T-cell (primary cell): ENCODE measurements around the gene CD22. TPM values are rescaled to one million over a fixed set of nuclear protein-coding genes. Genes with fewer than 3 reads are reported as not detected.

Experiments used
- ATAC-seq, 4 experiments: fragments of 200-7000 bp in 3 of 4; fragments of 150-1000 bp in 1 of 4; cut with Tn5 transposase; replicated peaks in 1 of 4; 1 replicate in 3 of 4; 2 replicates in 1 of 4; pipeline ENCODE4 v1.10.0; 2021; ENCODE audit warnings: moderate library complexity in 3 of 4, mild to moderate bottlenecking in 2 of 4, moderate number of reproducible peaks in 1 of 4
- CTCF ChIA-PET, 2 donors: fragments of 300-600 bp; sonication (Branson Sonifier 250); formaldehyde crosslinking; loops; one replicate each; lab custom pipeline; 2022; ENCODE audit warnings: antibody characterized with exemption in 2 of 2; lab: Charles Lee
- POLR2A ChIA-PET, 2 donors: fragments of 300-600 bp; sonication (Branson Sonifier 250); formaldehyde crosslinking; loops; one replicate each; lab custom pipeline; 2022; ENCODE audit warnings: antibody characterized with exemption in 2 of 2; lab: Charles Lee
- DNase-seq, 35 experiments: peaks; one replicate each; pipeline versions ENCODE4 v3.0.0 to v3.0.0-alpha.2; 2013 to 2023
- H3K27ac ChIP-seq: one replicate; pipeline ENCODE4 v1.5.1; 2013; ENCODE audit warnings: low read length
- H3K27me3 ChIP-seq, 2 experiments: replicated peaks in 1 of 2; 1 replicate in 1 of 2; 2 replicates in 1 of 2; pipeline versions ENCODE4 v1.6.1 to v1.7.0; 2013; ENCODE audit warnings: low read length in 1 of 2, mixed read lengths in 1 of 2; ENCODE audit not compliant: control insufficient read depth in 2 of 2, insufficient read depth in 2 of 2; ENCODE audit errors: extremely low read depth in 1 of 2
- H3K36me3 ChIP-seq, 2 donors: 1 replicate in 1 of 2; 2 replicates in 1 of 2; pipeline versions ENCODE4 v1.6.1 to v1.7.0; 2013; ENCODE audit warnings: low read length in 1 of 2; ENCODE audit not compliant: control insufficient read depth in 2 of 2, insufficient read depth in 1 of 2; ENCODE audit errors: extremely low read depth in 1 of 2
- H3K4me1 ChIP-seq, 2 experiments: 1 replicate in 1 of 2; 2 replicates in 1 of 2; pipeline versions ENCODE4 v1.6.1 to v1.7.0; 2013; ENCODE audit warnings: low read length in 2 of 2, mixed read lengths in 1 of 2; ENCODE audit not compliant: insufficient read depth in 2 of 2, control insufficient read depth in 1 of 2; ENCODE audit errors: extremely low read depth in 1 of 2
- H3K4me3 ChIP-seq, 2 donors: 1 replicate in 1 of 2; 2 replicates in 1 of 2; pipeline versions ENCODE4 v1.5.1 to v1.7.0; 2013; ENCODE audit warnings: mild to moderate bottlenecking in 2 of 2, low read length in 1 of 2, moderate library complexity in 1 of 2; ENCODE audit not compliant: control insufficient read depth in 1 of 2; ENCODE audit errors: extremely low read depth in 1 of 2
- H3K9me3 ChIP-seq: 2 replicates; pipeline ENCODE4 v1.7.0; 2013
- H3K27ac Mint-ChIP-seq, 2 donors: one replicate each; pipeline ENCODE4 v1.8.0; 2020 to 2021; ENCODE audit warnings: mild to moderate bottlenecking in 2 of 2, mixed read lengths in 2 of 2
- H3K27me3 Mint-ChIP-seq, 2 donors: one replicate each; pipeline ENCODE4 v1.8.0; 2021 to 2022; ENCODE audit warnings: mixed read lengths in 2 of 2
- H3K36me3 Mint-ChIP-seq: one replicate; pipeline ENCODE4 v1.8.0; 2021; ENCODE audit warnings: mixed read lengths
- H3K4me1 Mint-ChIP-seq, 3 donors: one replicate each; pipeline ENCODE4 v1.8.0; 2020 to 2022; ENCODE audit warnings: mixed read lengths in 3 of 3, mild to moderate bottlenecking in 1 of 3
- H3K4me3 Mint-ChIP-seq, 3 donors: one replicate each; pipeline ENCODE4 v1.8.0; 2020 to 2022; ENCODE audit warnings: mild to moderate bottlenecking in 3 of 3, mixed read lengths in 3 of 3, moderate library complexity in 3 of 3
- H3K9me3 Mint-ChIP-seq, 3 donors: one replicate each; pipeline ENCODE4 v1.8.0; 2020 to 2022; ENCODE audit warnings: mixed read lengths in 3 of 3
- WGBS: methylation state at CpG from one replicate; pipeline ENCODE4 v1.1.5; 2013; ENCODE audit warnings: missing lambda C conversion rate; ENCODE audit not compliant: insufficient coverage; 5-methylcytosine and 5-hydroxymethylcytosine counted together
- total RNA-seq, 35 experiments: library from RNA in 6 of 35; stranded (reverse) in 6 of 35; fragments of 120-200 nt in 1 of 35; gene quantifications; one replicate each; pipeline versions ENCODE4 v1.2.1 to v1.2.4 and lab custom pipeline; 2013 to 2026

The CD22 gene
- total RNA-seq (10 to 100 TPM in 1 of 5 donors, 1 to 10 TPM in 4; 6.6 to 25.7 (median 8.7) TPM), total RNA-seq (lab: John Stamatoyannopoulos, UW) (0.05 to 9.4 (median 0.89) reads per million in 29 experiments)
- 13.4 TPM for total RNA-seq (2013)

DNA sequence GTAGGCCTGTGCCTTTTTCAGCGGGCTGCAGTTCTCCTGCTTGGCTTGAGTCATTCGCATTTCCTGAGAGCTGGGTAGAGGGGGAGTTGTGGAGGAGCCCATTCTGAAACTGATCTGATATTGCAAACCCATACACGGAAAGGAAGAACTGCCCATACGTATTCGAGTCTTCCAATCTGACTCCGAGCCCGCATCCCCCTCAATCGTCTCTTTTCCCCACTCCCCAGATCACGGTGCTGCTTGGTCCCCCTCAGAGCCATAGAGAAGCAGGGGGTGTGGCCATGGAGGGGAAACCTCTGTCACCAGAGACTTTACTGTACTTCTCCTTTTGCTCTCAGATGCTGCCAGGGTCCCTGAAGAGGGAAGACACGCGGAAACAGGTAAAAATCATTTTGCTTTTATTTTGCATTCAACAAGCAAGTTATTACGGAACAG, at the start of gene CD22:
TSS of gene CD22 (plus strand) at position 337 of the 435 bp plus-strand sequence. CDS start 2,854 bp downstream, outside the sequence.
- ChIA-PET CTCF (no interaction called here), POLR2A (no interaction called here)
- Mint-ChIP-seq H3K27ac (peak within 1 kb of the TSS in 1 of 2 donors; percentile 25), H3K36me3 (no peaks in the 10 kb centered on the region), H3K27me3 (peaks cover 8 to 13% of the 10 kb centered on the region in 2 donors), H3K4me3 (peak within 1 kb of the TSS in 1 of 3 donors; percentile 65), H3K4me1 (peaks cover 11 to 19% (median 16%) of the 10 kb centered on the region in 3 donors), H3K9me3 (no peaks in the 10 kb centered on the region)
- no peak for DNase-seq
- WGBS, result 49% methylated on average over 4 of the region's 12 CpGs
- Histone ChIP-seq H3K9me3 (no peaks in the 10 kb centered on the region), H3K27ac (no peak within 1 kb of the TSS), H3K27me3 (peaks cover 0 to 46% of the 10 kb centered on the region in 2 experiments), H3K36me3 (no peaks in the 10 kb centered on the region), H3K4me1 (peaks cover 0 to 10% of the 10 kb centered on the region in 2 experiments), H3K4me3 (no peak within 1 kb of the TSS)
- ATAC-seq, result no peak

DNA sequence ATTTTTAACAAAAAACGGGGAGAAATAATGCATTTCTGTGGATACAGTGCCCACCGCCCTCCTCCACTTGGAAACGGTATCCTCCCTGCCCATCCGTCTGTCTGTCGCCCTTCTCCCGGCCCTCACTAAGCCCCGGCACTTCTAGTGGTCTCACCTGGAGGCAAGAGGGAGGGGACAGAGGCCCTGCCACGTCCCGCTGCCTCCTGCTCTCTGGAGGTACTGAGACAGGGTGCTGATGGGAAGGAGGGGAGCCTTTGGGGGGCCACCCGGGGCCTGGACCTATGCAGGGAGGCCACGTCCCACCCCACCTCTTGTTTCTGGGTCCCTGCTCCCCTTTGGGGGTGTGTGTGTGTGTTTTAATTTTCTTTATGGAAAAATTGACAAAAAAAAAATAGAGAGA, 49.6 kb upstream of the CD22 start:
- peaks cover 18% of the 10 kb centered on the region for H3K36me3 Mint-ChIP-seq
- peaks cover 12 to 15% of the 10 kb centered on the region in 2 donors for H3K27me3 Mint-ChIP-seq
- ChIA-PET POLR2A (no interaction called here), CTCF (interaction anchor here in 1 of 2 donors (0.6 kb wide), 1 partner anchor 136 kb away, joined by 5 read pairs; the partner anchor contains the start of gene FXYD7)
- Histone ChIP-seq H3K36me3 (peaks cover 7 to 33% of the 10 kb centered on the region in 2 donors), H3K27ac (no peak overlapping the region), H3K4me1 (peaks cover 0 to 3% of the 10 kb centered on the region in 2 experiments), H3K27me3 (peaks cover 0 to 30% of the 10 kb centered on the region in 2 experiments), H3K4me3 (no peak overlapping the region), H3K9me3 (no peaks in the 10 kb centered on the region)
- ATAC-seq (peak in 1 of 4 experiments; percentile 21), DNase-seq (no peak)
- H3K9me3 Mint-ChIP-seq, result no peaks in the 10 kb centered on the region
- no peak overlapping the region for H3K4me3 Mint-ChIP-seq
- H3K4me1 Mint-ChIP-seq, result peaks cover 7 to 20% (median 19%) of the 10 kb centered on the region in 3 donors
- WGBS, result 100% methylated on average over 3 of the region's 11 CpGs
- no peak overlapping the region for H3K27ac Mint-ChIP-seq

- no peaks in the 10 kb centered on the region for H3K9me3 ChIP-seq
- H3K36me3 Mint-ChIP-seq, result peaks cover 16% of the 10 kb centered on the region
- WGBS, result 92% methylated on average over 9 of the region's 12 CpGs
- H3K4me3 ChIP-seq, result no peak overlapping the region
- peak in 2 of 4 experiments; percentile 17 to 20 for ATAC-seq
- DNase-seq, result no peak
- no peak overlapping the region for H3K4me3 Mint-ChIP-seq
- H3K27ac Mint-ChIP-seq, result no peak overlapping the region
- peaks cover 0 to 37% of the 10 kb centered on the region in 2 experiments for H3K27me3 ChIP-seq
- POLR2A ChIA-PET, result interaction anchor here in 1 of 2 donors (0.5 kb wide), 1 partner anchor 12 kb away, joined by 5 read pairs; no protein-coding TSS in a partner anchor
- peaks cover 17 to 19% of the 10 kb centered on the region in 2 donors for H3K27me3 Mint-ChIP-seq
- no peaks in the 10 kb centered on the region for H3K9me3 Mint-ChIP-seq
- peaks cover 0 to 3% of the 10 kb centered on the region in 2 experiments for H3K4me1 ChIP-seq
- CTCF ChIA-PET, result interaction anchor here in 1 of 2 donors (1.4 kb wide), 1 partner anchor 138 kb away, joined by 7 read pairs; no protein-coding TSS in a partner anchor
- H3K4me1 Mint-ChIP-seq, result peaks cover 7 to 19% (median 12%) of the 10 kb centered on the region in 3 donors
- H3K27ac ChIP-seq, result no peak overlapping the region
- peaks cover 7 to 29% of the 10 kb centered on the region in 2 donors for H3K36me3 ChIP-seq
These were observed 48.8 kb upstream of the CD22 start for GRCh38 chr19:35279985-35280821.

DNA sequence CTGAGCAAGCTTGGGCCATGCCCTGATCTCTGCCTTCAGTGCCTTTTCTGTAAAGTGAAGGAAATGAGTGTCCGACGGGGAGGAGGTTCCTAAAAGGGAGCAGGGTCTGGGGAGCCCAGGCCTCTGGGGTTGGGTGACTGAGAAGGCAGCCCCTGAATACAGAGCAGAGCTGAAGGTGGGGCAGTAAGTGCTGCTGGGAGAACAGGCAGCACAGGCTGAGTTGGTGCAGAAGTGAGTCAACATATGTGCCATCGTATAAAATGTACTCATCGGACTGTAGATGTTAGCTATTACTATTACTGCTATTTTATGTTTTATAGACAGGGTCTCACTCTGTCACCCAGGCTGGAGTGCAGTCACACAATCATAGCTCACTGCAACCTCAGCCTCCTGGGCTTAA, 47.7 kb upstream of the CD22 start:
- ATAC-seq (no peak), DNase-seq (no peak)
- no peak overlapping the region for H3K4me3 ChIP-seq
- peaks cover 19% of the 10 kb centered on the region in 2 donors for H3K27me3 Mint-ChIP-seq
- H3K4me3 Mint-ChIP-seq, result no peak overlapping the region
- peaks cover 9% of the 10 kb centered on the region for H3K36me3 Mint-ChIP-seq
- ChIA-PET CTCF (interaction anchor here in 1 of 2 donors (1.4 kb wide), 1 partner anchor 139 kb away, joined by 7 read pairs; no protein-coding TSS in a partner anchor), POLR2A (no interaction called here)
- 100% methylated on average over 2 of the region's 4 CpGs for WGBS
- no peaks in the 10 kb centered on the region for H3K9me3 ChIP-seq
- no peak overlapping the region for H3K27ac ChIP-seq
- peaks cover 7 to 20% of the 10 kb centered on the region in 2 donors for H3K36me3 ChIP-seq
- H3K4me1 Mint-ChIP-seq, result peaks cover 3 to 14% (median 12%) of the 10 kb centered on the region in 3 donors
- peak overlapping the region in 1 of 2 donors; percentile 39 for H3K27ac Mint-ChIP-seq
- H3K4me1 ChIP-seq, result peaks cover 0 to 3% of the 10 kb centered on the region in 2 experiments
- no peaks in the 10 kb centered on the region for H3K9me3 Mint-ChIP-seq
- H3K27me3 ChIP-seq, result peaks cover 0 to 37% of the 10 kb centered on the region in 2 experiments

DNA sequence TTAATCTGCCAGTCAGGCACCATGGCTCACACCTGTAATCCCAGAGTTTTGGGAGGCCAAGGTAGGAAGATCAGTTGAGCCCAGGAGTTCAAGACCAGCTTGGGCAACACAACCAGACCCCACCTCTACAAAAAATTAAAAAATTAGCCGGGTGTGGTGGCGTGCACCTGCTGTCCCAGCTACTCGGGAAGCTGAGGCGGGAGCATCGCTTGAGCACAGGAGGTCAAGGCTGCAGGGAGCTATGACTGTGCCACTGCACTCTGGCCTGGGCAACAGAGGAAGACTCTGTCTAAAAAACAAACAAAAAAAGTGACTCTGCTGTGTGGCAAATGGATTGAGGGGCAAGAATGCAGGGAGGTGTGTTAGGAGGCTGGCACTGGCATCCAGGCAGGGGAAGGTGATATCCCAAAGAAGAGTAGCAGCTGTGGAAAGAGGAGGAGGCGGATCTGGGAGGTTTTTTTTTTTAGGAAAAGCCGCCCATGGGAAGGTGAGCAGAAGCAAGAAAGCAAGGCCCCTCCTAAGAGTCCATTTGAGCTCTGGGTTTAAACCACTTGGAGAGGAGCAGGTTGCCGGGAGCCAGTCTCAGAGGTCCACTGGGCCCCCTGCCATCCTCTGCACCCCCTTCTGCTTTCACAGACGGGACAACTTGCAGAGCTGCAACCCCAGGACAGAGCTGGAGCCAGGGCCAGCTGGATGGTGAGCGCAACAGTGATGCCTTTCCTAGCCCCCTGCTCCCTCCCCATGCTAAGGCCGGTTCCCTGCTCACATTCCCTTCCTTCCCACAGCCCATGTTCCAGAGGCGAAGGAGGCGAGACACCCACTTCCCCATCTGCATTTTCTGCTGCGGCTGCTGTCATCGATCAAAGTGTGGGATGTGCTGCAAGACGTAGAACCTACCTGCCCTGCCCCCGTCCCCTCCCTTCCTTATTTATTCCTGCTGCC, 44.6 kb upstream of the CD22 start:
- no peak for DNase-seq
- no peaks in the 10 kb centered on the region for H3K36me3 ChIP-seq
- WGBS, result 88% methylated on average over 12 of the region's 17 CpGs
- H3K9me3 ChIP-seq, result no peaks in the 10 kb centered on the region
- peaks cover 0 to 45% of the 10 kb centered on the region in 2 experiments for H3K27me3 ChIP-seq
- H3K4me1 ChIP-seq, result peaks cover 0 to 3% of the 10 kb centered on the region in 2 experiments
- CTCF ChIA-PET, result interaction anchor here in 1 of 2 donors (0.7 kb wide), 1 partner anchor 171 kb away, joined by 3 read pairs; no protein-coding TSS in a partner anchor
- H3K9me3 Mint-ChIP-seq, result no peaks in the 10 kb centered on the region
- H3K27me3 Mint-ChIP-seq, result peaks cover 19% of the 10 kb centered on the region in 2 donors
- peaks cover 3 to 14% (median 5%) of the 10 kb centered on the region in 3 donors for H3K4me1 Mint-ChIP-seq
- H3K36me3 Mint-ChIP-seq, result no peaks in the 10 kb centered on the region
- H3K4me3 Mint-ChIP-seq, result no peak overlapping the region
- POLR2A ChIA-PET, result no interaction called here
- no peak for ATAC-seq
- no peak overlapping the region for H3K27ac Mint-ChIP-seq
- no peak overlapping the region for H3K4me3 ChIP-seq
- no peak overlapping the region for H3K27ac ChIP-seq
